ENCODE data around the gene CRPPA. TPM values are rescaled to one million over a fixed set of nuclear protein-coding genes. Genes with fewer than 3 reads are reported as not detected.
"Not testable (repeated sequence)": the region's sequence is repeated elsewhere in the genome, so short reads cannot be mapped to it uniquely, and the experiment has no call there.

Gene CRPPA
- polyA plus RNA-seq, 4 donors = 0.34 to 2.3 (median 0.45) TPM; not detected in 1

GRCh38 chr7:16455591-16455990, 34.3 kb upstream of the CRPPA start:
- H3K27ac ChIP-seq (ENCODE audit: low read depth in 1 of 3, low read length in 2 of 3) = no peak overlapping the region
- H3K4me1 ChIP-seq (ENCODE audit: control insufficient read depth in 3 of 3, insufficient read depth in 2 of 3, low read depth in 1 of 3, low read length in 2 of 3) = no peaks in the 10 kb centered on the region
- DNase-seq (no peak), FAIRE-seq (no peak)
- no peaks in the 10 kb centered on the region for H3K9me3 ChIP-seq (ENCODE audit: control insufficient read depth in 2 of 2, insufficient read depth in 1 of 2, low read depth in 1 of 2, low read length in 1 of 2)
- no peaks in the 10 kb centered on the region for H3K27me3 ChIP-seq (ENCODE audit: control insufficient read depth in 3 of 3, insufficient read depth in 3 of 3, low read length in 3 of 3)
- H3K36me3 ChIP-seq (ENCODE audit: control insufficient read depth in 3 of 3, insufficient read depth in 2 of 3, low read depth in 1 of 3, low read length in 3 of 3) = no peaks in the 10 kb centered on the region
- 56 to 82% (median 58%) methylated on average over 1 of the region's 1 CpG for WGBS, 3 donors
- H3K4me3 ChIP-seq (ENCODE audit: low read depth in 1 of 3, low read length in 3 of 3) = no peak overlapping the region

- Histone ChIP-seq H3K4me1 (ENCODE audit: control insufficient read depth in 3 of 3, insufficient read depth in 2 of 3, low read depth in 1 of 3, low read length in 2 of 3) (no peaks in the 10 kb centered on the region), H3K9me3 (ENCODE audit: control insufficient read depth in 2 of 2, insufficient read depth in 1 of 2, low read depth in 1 of 2, low read length in 1 of 2) (no peaks in the 10 kb centered on the region), H3K27ac (ENCODE audit: low read depth in 1 of 3, low read length in 2 of 3) (no peak overlapping the region), H3K27me3 (ENCODE audit: control insufficient read depth in 3 of 3, insufficient read depth in 3 of 3, low read length in 3 of 3) (no peaks in the 10 kb centered on the region), H3K4me3 (ENCODE audit: low read depth in 1 of 3, low read length in 3 of 3) (no peak overlapping the region), H3K36me3 (ENCODE audit: control insufficient read depth in 3 of 3, insufficient read depth in 2 of 3, low read depth in 1 of 3, low read length in 3 of 3) (no peaks in the 10 kb centered on the region)
- FAIRE-seq (no peak), DNase-seq (no peak)
- 84 to 93% (median 86%) methylated on average over 6 of the region's 6 CpGs for WGBS, 3 donors
Observed at GRCh38 chr7:16450366-16450765, 29.0 kb upstream of the CRPPA start.

- DNase-seq (no peak), FAIRE-seq (no peak)
- Histone ChIP-seq H3K4me1 (ENCODE audit: control insufficient read depth in 3 of 3, insufficient read depth in 2 of 3, low read depth in 1 of 3, low read length in 2 of 3) (no peaks in the 10 kb centered on the region), H3K9me3 (ENCODE audit: control insufficient read depth in 2 of 2, insufficient read depth in 1 of 2, low read depth in 1 of 2, low read length in 1 of 2) (no peaks in the 10 kb centered on the region), H3K36me3 (ENCODE audit: control insufficient read depth in 3 of 3, insufficient read depth in 2 of 3, low read depth in 1 of 3, low read length in 3 of 3) (no peaks in the 10 kb centered on the region), H3K4me3 (ENCODE audit: low read depth in 1 of 3, low read length in 3 of 3) (no peak overlapping the region), H3K27me3 (ENCODE audit: control insufficient read depth in 3 of 3, insufficient read depth in 3 of 3, low read length in 3 of 3) (no peaks in the 10 kb centered on the region), H3K27ac (ENCODE audit: low read depth in 1 of 3, low read length in 2 of 3) (no peak overlapping the region)
- 22 to 46% (median 37%) methylated on average over 1 of the region's 1 CpG for WGBS, 3 donors
Observed at GRCh38 chr7:16447876-16448275, 26.5 kb upstream of the CRPPA start.

- Histone ChIP-seq H3K4me3 (ENCODE audit: low read depth in 1 of 3, low read length in 3 of 3) (no peak overlapping the region), H3K4me1 (ENCODE audit: control insufficient read depth in 3 of 3, insufficient read depth in 2 of 3, low read depth in 1 of 3, low read length in 2 of 3) (no peaks in the 10 kb centered on the region), H3K27ac (ENCODE audit: low read depth in 1 of 3, low read length in 2 of 3) (no peak overlapping the region), H3K27me3 (ENCODE audit: control insufficient read depth in 3 of 3, insufficient read depth in 3 of 3, low read length in 3 of 3) (no peaks in the 10 kb centered on the region), H3K9me3 (ENCODE audit: control insufficient read depth in 2 of 2, insufficient read depth in 1 of 2, low read depth in 1 of 2, low read length in 1 of 2) (no peaks in the 10 kb centered on the region), H3K36me3 (ENCODE audit: control insufficient read depth in 3 of 3, insufficient read depth in 2 of 3, low read depth in 1 of 3, low read length in 3 of 3) (no peaks in the 10 kb centered on the region)
- DNase-seq = no peak
- 83 to 85% (median 83%) methylated on average over 1 of the region's 1 CpG for WGBS, 3 donors
- no peak for FAIRE-seq
Observed at GRCh38 chr7:16446508-16446907, 25.2 kb upstream of the CRPPA start.

GRCh38 chr7:16443871-16444270, 22.5 kb upstream of the CRPPA start:
- not testable (repeated sequence) for FAIRE-seq
- WGBS, 3 donors = 83 to 91% (median 89%) methylated on average over 2 of the region's 2 CpGs

GRCh38 chr7:16438988-16439387, 17.6 kb upstream of the CRPPA start:
- no peak for FAIRE-seq
- H3K4me1 ChIP-seq (ENCODE audit: control insufficient read depth in 3 of 3, insufficient read depth in 2 of 3, low read depth in 1 of 3, low read length in 2 of 3) = no peaks in the 10 kb centered on the region
- H3K36me3 ChIP-seq (ENCODE audit: control insufficient read depth in 3 of 3, insufficient read depth in 2 of 3, low read depth in 1 of 3, low read length in 3 of 3) = no peaks in the 10 kb centered on the region
- no peak for DNase-seq
- H3K27ac ChIP-seq (ENCODE audit: low read depth in 1 of 3, low read length in 2 of 3) = no peak overlapping the region
- no peak overlapping the region for H3K4me3 ChIP-seq (ENCODE audit: low read depth in 1 of 3, low read length in 3 of 3)
- H3K27me3 ChIP-seq (ENCODE audit: control insufficient read depth in 3 of 3, insufficient read depth in 3 of 3, low read length in 3 of 3) = no peaks in the 10 kb centered on the region
- H3K9me3 ChIP-seq (ENCODE audit: control insufficient read depth in 2 of 2, insufficient read depth in 1 of 2, low read depth in 1 of 2, low read length in 1 of 2) = no peaks in the 10 kb centered on the region

More at GRCh38 chr7:16443871-16444270, 22.5 kb upstream of the CRPPA start:
- H3K4me1 ChIP-seq (ENCODE audit: control insufficient read depth in 3 of 3, insufficient read depth in 2 of 3, low read depth in 1 of 3, low read length in 2 of 3); H3K27me3 ChIP-seq (ENCODE audit: control insufficient read depth in 3 of 3, insufficient read depth in 3 of 3, low read length in 3 of 3); H3K4me3 ChIP-seq (ENCODE audit: low read depth in 1 of 3, low read length in 3 of 3); H3K9me3 ChIP-seq (ENCODE audit: control insufficient read depth in 2 of 2, insufficient read depth in 1 of 2, low read depth in 1 of 2, low read length in 1 of 2); H3K27ac ChIP-seq (ENCODE audit: low read depth in 1 of 3, low read length in 2 of 3); H3K36me3 ChIP-seq (ENCODE audit: control insufficient read depth in 3 of 3, insufficient read depth in 2 of 3, low read depth in 1 of 3, low read length in 3 of 3); DNase-seq: not testable (repeated sequence)

- H3K27ac ChIP-seq (ENCODE audit: low read depth in 1 of 3, low read length in 2 of 3) = no peak overlapping the region
- no peaks in the 10 kb centered on the region for H3K9me3 ChIP-seq (ENCODE audit: control insufficient read depth in 2 of 2, insufficient read depth in 1 of 2, low read depth in 1 of 2, low read length in 1 of 2)
- H3K27me3 ChIP-seq (ENCODE audit: control insufficient read depth in 3 of 3, insufficient read depth in 3 of 3, low read length in 3 of 3) = no peaks in the 10 kb centered on the region
- H3K4me3 ChIP-seq (ENCODE audit: low read depth in 1 of 3, low read length in 3 of 3) = no peak overlapping the region
- DNase-seq (no peak), FAIRE-seq (no peak)
- no peaks in the 10 kb centered on the region for H3K4me1 ChIP-seq (ENCODE audit: control insufficient read depth in 3 of 3, insufficient read depth in 2 of 3, low read depth in 1 of 3, low read length in 2 of 3)
- 65 to 79% (median 70%) methylated on average over 2 of the region's 2 CpGs for WGBS, 3 donors
- H3K36me3 ChIP-seq (ENCODE audit: control insufficient read depth in 3 of 3, insufficient read depth in 2 of 3, low read depth in 1 of 3, low read length in 3 of 3) = no peaks in the 10 kb centered on the region
Observed at GRCh38 chr7:16436306-16436705, 15.0 kb upstream of the CRPPA start.

- H3K9me3 ChIP-seq (ENCODE audit: control insufficient read depth in 2 of 2, insufficient read depth in 1 of 2, low read depth in 1 of 2, low read length in 1 of 2) = no peaks in the 10 kb centered on the region
- H3K36me3 ChIP-seq (ENCODE audit: control insufficient read depth in 3 of 3, insufficient read depth in 2 of 3, low read depth in 1 of 3, low read length in 3 of 3) = no peaks in the 10 kb centered on the region
- H3K4me1 ChIP-seq (ENCODE audit: control insufficient read depth in 3 of 3, insufficient read depth in 2 of 3, low read depth in 1 of 3, low read length in 2 of 3) = no peaks in the 10 kb centered on the region
- FAIRE-seq = no peak
- no peak overlapping the region for H3K4me3 ChIP-seq (ENCODE audit: low read depth in 1 of 3, low read length in 3 of 3)
- H3K27me3 ChIP-seq (ENCODE audit: control insufficient read depth in 3 of 3, insufficient read depth in 3 of 3, low read length in 3 of 3) = no peaks in the 10 kb centered on the region
- no peak overlapping the region for H3K27ac ChIP-seq (ENCODE audit: low read depth in 1 of 3, low read length in 2 of 3)
- no peak for DNase-seq
- WGBS, 3 donors = 40 to 57% (median 43%) methylated on average over 2 of the region's 2 CpGs
Observed at GRCh38 chr7:16433568-16434122, 12.3 kb upstream of the CRPPA start.

GRCh38 chr7:16432425-16432731, 11.0 kb upstream of the CRPPA start:
- no peak overlapping the region for H3K27ac ChIP-seq (ENCODE audit: low read depth in 1 of 3, low read length in 2 of 3)
- H3K9me3 ChIP-seq (ENCODE audit: control insufficient read depth in 2 of 2, insufficient read depth in 1 of 2, low read depth in 1 of 2, low read length in 1 of 2) = no peaks in the 10 kb centered on the region
- no peak for DNase-seq
- H3K4me1 ChIP-seq (ENCODE audit: control insufficient read depth in 3 of 3, insufficient read depth in 2 of 3, low read depth in 1 of 3, low read length in 2 of 3) = no peaks in the 10 kb centered on the region
- FAIRE-seq = no peak
- no peaks in the 10 kb centered on the region for H3K36me3 ChIP-seq (ENCODE audit: control insufficient read depth in 3 of 3, insufficient read depth in 2 of 3, low read depth in 1 of 3, low read length in 3 of 3)
- WGBS, 3 donors = 93 to 97% (median 95%) methylated on average over 1 of the region's 1 CpG
- H3K4me3 ChIP-seq (ENCODE audit: low read depth in 1 of 3, low read length in 3 of 3) = no peak overlapping the region
- H3K27me3 ChIP-seq (ENCODE audit: control insufficient read depth in 3 of 3, insufficient read depth in 3 of 3, low read length in 3 of 3) = no peaks in the 10 kb centered on the region
